GM12801 (cell line): ENCODE measurements around the gene FIBCD1.

Source experiments
- CTCF ChIP-seq: IDR thresholded peaks from one replicate; pipeline ENCODE4 v1.5.1; 2011; ENCODE audit warnings: control low read depth; ENCODE audit not compliant: insufficient read length; ENCODE audit errors: extremely low read depth

FIBCD1 gene

GRCh38 chr9:130938652-130939404, at the start of gene FIBCD1:
FIBCD1 (minus strand) TSS chr9:130939247; CDS start chr9:130938607, 640 bp downstream.
- TF ChIP-seq CTCF: no peak

GRCh38 chr9:130988400-130988747, 49.3 kb upstream of the FIBCD1 start:
- no peak for TF ChIP-seq CTCF

GRCh38 chr9:130987738-130988399, 48.8 kb upstream of the FIBCD1 start:
- no peak for TF ChIP-seq CTCF

- TF ChIP-seq CTCF: no peak
Measured at GRCh38 chr9:130987054-130987453, 48.0 kb upstream of the FIBCD1 start.

GRCh38 chr9:130986356-130986965, 47.4 kb upstream of the FIBCD1 start:
- TF ChIP-seq CTCF: no peak

- TF ChIP-seq CTCF: no peak
Measured at GRCh38 chr9:130985606-130986162, 46.6 kb upstream of the FIBCD1 start.

GRCh38 chr9:130985029-130985428, 46.0 kb upstream of the FIBCD1 start:
- TF ChIP-seq CTCF: no peak
